Kidney (tissue), 14 donors: ENCODE measurements around the gene UNKL. TPM values are rescaled to one million over a fixed set of nuclear protein-coding genes. Genes with fewer than 3 reads are reported as not detected.

Source experiments
- DNase-seq, 5 donors: peaks; one replicate each; pipeline ENCODE4 v3.0.0-alpha.2; 2013 to 2020
- FAIRE-seq: peaks from 2 replicates; lab custom pipeline; 2012; peaks lifted over from hg19 to GRCh38; lab: Jason Lieb, UNC
- H3K27ac ChIP-seq, 2 donors: one replicate each; pipeline ENCODE4 v1.7.0; 2013; ENCODE audit warnings: low read depth in 2 of 2, low read length in 2 of 2, inconsistent platforms in 1 of 2
- H3K27me3 ChIP-seq: one replicate; pipeline ENCODE4 v1.7.1; 2013; ENCODE audit warnings: low read length, inconsistent platforms; ENCODE audit not compliant: control insufficient read depth, insufficient read depth
- H3K36me3 ChIP-seq, 3 donors: one replicate each; pipeline versions ENCODE4 v1.7.0 to v1.7.1; 2013; ENCODE audit warnings: low read length in 3 of 3, control low read depth in 1 of 3, inconsistent platforms in 1 of 3; ENCODE audit not compliant: insufficient read depth in 3 of 3, control insufficient read depth in 2 of 3
- H3K4me1 ChIP-seq, 3 donors: one replicate each; pipeline versions ENCODE4 v1.7.0 to v1.7.1; 2013; ENCODE audit warnings: low read length in 3 of 3, inconsistent platforms in 1 of 3, low read depth in 1 of 3; ENCODE audit not compliant: control insufficient read depth in 2 of 3, insufficient read depth in 2 of 3
- H3K4me3 ChIP-seq, 3 donors: one replicate each; pipeline versions ENCODE4 v1.7.0 to v1.8.1; 2013; ENCODE audit warnings: low read length in 3 of 3, control low read depth in 1 of 3, inconsistent platforms in 1 of 3
- H3K9ac ChIP-seq, 3 donors: one replicate each; pipeline versions ENCODE4 v1.7.0 to v1.7.1; 2013; ENCODE audit warnings: low read length in 3 of 3, control low read depth in 1 of 3, inconsistent platforms in 1 of 3
- H3K9me3 ChIP-seq, 3 donors: one replicate each; pipeline versions ENCODE4 v1.7.0 to v1.7.1; 2013; ENCODE audit warnings: low read length in 3 of 3, control low read depth in 1 of 3, inconsistent platforms in 1 of 3; ENCODE audit not compliant: control insufficient read depth in 2 of 3, insufficient read depth in 1 of 3
- CTCF ChIP-seq: IDR thresholded peaks from 3 replicates; pipeline ENCODE4 v1.5.1; 2012; ENCODE audit warnings: mild to moderate bottlenecking, moderate library complexity, borderline replicate concordance; ENCODE audit not compliant: insufficient read depth; ENCODE audit errors: extremely low read depth
- intact Hi-C: fragments of 100-400 bp; cut with DNase I; formaldehyde crosslinking; loops from one replicate; pipeline ENCODE4 v1.11.1; 2022
- polyA plus RNA-seq: library from polyadenylated mRNA; stranded (reverse); fragments of 350-450 nt; fragmentation: Illumina TruSeq; extraction: RNeasy Lipid Tissue Mini Kit (QIAGEN cat#74804); gene quantifications from one replicate; pipeline ENCODE4 v1.2.3, GENCODE V29; 2014; ENCODE audit warnings: low read depth, low replicate concordance; ENCODE audit not compliant: insufficient read depth
- total RNA-seq: library from RNA; stranded (reverse); fragmentation: NEBNext Ultra II Directional; extraction: Animal tissue kit (Norgen Biotek cat#: 25700); gene quantifications from one replicate; pipeline ENCODE4 v1.2.1, GENCODE V29; 2021
- donor health status: control.
- donor health status: control.
- donor health status: control.
- donor health status: control.
- donor health status: control.
- donor health status: DM: yes; HTN: yes; CAD: no.
- donor health status: Normal renal cell carcinoma (clear cell type).

UNKL gene
- total and polyA plus RNA-seq, 2 donors from 2014 or later, result 5.5 to 26.0 TPM

DNA sequence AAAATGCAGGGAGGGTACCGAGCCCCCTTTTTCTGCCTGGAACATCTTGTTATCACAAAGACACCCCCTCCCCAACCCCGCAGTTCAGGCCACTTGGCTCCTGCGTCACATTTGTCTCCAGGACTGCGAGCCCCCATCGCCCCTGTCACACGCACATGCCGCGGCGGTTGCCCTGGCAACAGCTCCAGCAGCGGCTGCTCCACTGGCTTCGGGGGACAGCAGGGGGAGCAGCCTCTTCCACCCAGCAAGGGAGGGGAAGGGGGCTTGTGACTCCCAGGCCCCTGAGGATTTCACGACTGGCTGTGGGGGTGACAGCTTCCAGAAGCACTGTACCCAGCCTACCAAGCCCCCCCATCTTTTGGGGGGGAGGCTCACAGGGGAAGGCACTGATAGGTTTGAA, 78.5 kb downstream of the UNKL start:
- DNase-seq (peak in 2 of 5 donors; percentile 46 to 66), FAIRE-seq (no peak)
- intact Hi-C loops, result no loop called here
- Histone ChIP-seq H3K4me1 (peaks cover 0 to 14% (median 13%) of the 10 kb centered on the region in 3 donors), H3K9ac (no peak overlapping the region), H3K4me3 (no peak overlapping the region), H3K36me3 (peaks cover 0 to 3% (median 0%) of the 10 kb centered on the region in 3 donors), H3K27ac (no peak overlapping the region), H3K9me3 (no peaks in the 10 kb centered on the region), H3K27me3 (peaks cover 13% of the 10 kb centered on the region)
- no peak for TF ChIP-seq CTCF

DNA sequence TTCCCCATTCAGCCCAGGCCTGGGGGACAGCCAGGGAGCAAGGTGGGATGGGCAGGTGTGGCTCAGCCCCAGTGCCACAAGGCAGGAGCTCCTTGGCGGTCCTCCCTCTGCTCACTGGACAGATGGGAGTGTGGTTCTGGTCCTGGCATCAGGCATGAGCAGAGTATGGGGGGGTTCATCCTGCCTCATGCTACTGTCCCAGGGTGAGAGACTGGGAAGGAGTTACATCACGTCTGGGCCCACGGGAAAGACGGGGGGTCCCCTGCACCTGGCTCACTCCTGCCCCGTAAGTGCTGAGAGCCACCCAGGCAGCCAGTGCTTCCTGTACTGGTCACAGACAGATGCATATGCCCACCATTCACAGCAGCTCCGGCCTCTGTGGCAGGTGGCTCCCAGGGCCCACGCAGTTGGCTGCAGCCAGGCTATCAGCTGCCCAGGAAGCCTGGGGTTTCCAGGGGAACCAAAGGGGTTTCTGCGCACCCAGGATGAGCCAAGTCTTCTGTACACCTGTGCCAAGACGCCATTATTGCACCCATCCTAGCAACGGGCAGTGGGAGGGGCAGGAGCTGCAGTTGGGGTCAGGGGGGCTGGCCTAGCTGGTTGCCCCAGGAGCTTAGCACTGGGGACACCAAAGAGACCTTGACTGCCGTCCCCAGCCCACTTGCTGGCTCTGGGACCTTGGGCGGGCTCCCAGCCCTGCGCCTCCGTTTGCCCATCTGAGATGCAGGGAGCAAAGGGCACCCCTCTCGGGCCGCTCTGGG, 79.1 kb downstream of the UNKL start:
- Histone ChIP-seq H3K27ac (no peak overlapping the region), H3K9ac (no peak overlapping the region), H3K36me3 (peaks cover 0 to 3% (median 0%) of the 10 kb centered on the region in 3 donors), H3K27me3 (peaks cover 13% of the 10 kb centered on the region), H3K9me3 (no peaks in the 10 kb centered on the region), H3K4me1 (peaks cover 0 to 14% (median 13%) of the 10 kb centered on the region in 3 donors), H3K4me3 (no peak overlapping the region)
- intact Hi-C loops, result no loop called here
- TF ChIP-seq CTCF, result no peak
- no peak for DNase-seq
- FAIRE-seq, result no peak

DNA sequence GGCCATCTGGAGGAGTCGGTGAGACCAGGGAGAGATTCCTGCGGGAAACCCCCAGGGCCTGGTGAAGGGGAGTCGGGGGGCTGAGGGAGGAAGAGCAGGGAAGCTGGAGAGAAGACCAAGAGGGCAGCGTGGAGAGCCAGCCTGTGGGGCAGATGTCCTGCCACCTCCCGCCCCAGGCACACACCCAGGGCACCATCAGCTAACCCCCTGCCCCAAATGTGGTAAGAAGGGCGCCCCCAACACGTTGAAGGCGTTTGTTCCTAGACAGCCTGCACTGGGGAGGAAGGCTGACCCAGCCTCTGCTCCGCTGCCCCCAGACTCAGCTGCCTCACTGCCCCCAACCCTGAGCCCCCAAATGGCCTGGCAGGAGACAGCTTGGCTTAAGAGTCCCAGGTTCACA, 79.8 kb downstream of the UNKL start:
- FAIRE-seq, result no peak

More for the DNA sequence above, 79.8 kb downstream of the UNKL start:
- no peaks in the 10 kb centered on the region for H3K9me3 ChIP-seq
- DNase-seq, result no peak
- no peak overlapping the region for H3K4me3 ChIP-seq
- intact Hi-C loops, result no loop called here
- no peak for TF ChIP-seq CTCF
- peaks cover 0 to 14% (median 13%) of the 10 kb centered on the region in 3 donors for H3K4me1 ChIP-seq
- peaks cover 13% of the 10 kb centered on the region for H3K27me3 ChIP-seq
- no peak overlapping the region for H3K9ac ChIP-seq
- no peaks in the 10 kb centered on the region for H3K36me3 ChIP-seq
- no peak overlapping the region for H3K27ac ChIP-seq
